GM21723 (cell line): ENCODE results near the gene TNS1.

ENCODE experiments used
- ATAC-seq: cut with Tn5 transposase; IDR thresholded peaks from one replicate; pipeline ENCODE4 v1.9.1; 2021; ENCODE audit warnings: mild to moderate bottlenecking, moderate library complexity; ENCODE audit not compliant: unreplicated experiment

Gene TNS1

GRCh38 chr2:218002143-218002844 is 501 bp downstream of the TNS1 start:
- ATAC-seq, result no peak

GRCh38 chr2:218001629-218002028 is 1.2 kb downstream of the TNS1 start:
- ATAC-seq, result no peak

GRCh38 chr2:218000136-218000535 is 2.7 kb downstream of the TNS1 start:
- no peak for ATAC-seq

GRCh38 chr2:217999595-217999959 is 3.2 kb downstream of the TNS1 start:
- no peak for ATAC-seq

- ATAC-seq, result no peak
These were observed 3.7 kb downstream of the TNS1 start for GRCh38 chr2:217998926-217999594.

GRCh38 chr2:217997510-217997909 is 5.3 kb downstream of the TNS1 start:
- ATAC-seq, result no peak

- ATAC-seq, result no peak
These were observed 6.4 kb downstream of the TNS1 start for GRCh38 chr2:217996361-217996760.

- ATAC-seq, result no peak
These were observed 7.0 kb downstream of the TNS1 start for GRCh38 chr2:217995731-217996231.

- no peak for ATAC-seq
These were observed 8.0 kb downstream of the TNS1 start for GRCh38 chr2:217994776-217995274.

GRCh38 chr2:217993817-217994463 is 8.9 kb downstream of the TNS1 start:
- ATAC-seq, result no peak

- no peak for ATAC-seq
These were observed 9.7 kb downstream of the TNS1 start for GRCh38 chr2:217993138-217993537.

GRCh38 chr2:217992061-217992460 is 10.7 kb downstream of the TNS1 start:
- no peak for ATAC-seq

- no peak for ATAC-seq
These were observed 11.9 kb downstream of the TNS1 start for GRCh38 chr2:217990791-217991465.

GRCh38 chr2:217990389-217990788 is 12.4 kb downstream of the TNS1 start:
- no peak for ATAC-seq

- ATAC-seq, result no peak
These were observed 13.4 kb downstream of the TNS1 start for GRCh38 chr2:217989221-217989948.

- ATAC-seq, result no peak
These were observed 14.0 kb downstream of the TNS1 start for GRCh38 chr2:217988840-217989204.

- no peak for ATAC-seq
These were observed 14.6 kb downstream of the TNS1 start for GRCh38 chr2:217988014-217988839.

GRCh38 chr2:217987391-217987790 is 15.4 kb downstream of the TNS1 start:
- ATAC-seq, result no peak

- no peak for ATAC-seq
These were observed 16.4 kb downstream of the TNS1 start for GRCh38 chr2:217986256-217986961.
